WTC11 (cell line): ENCODE data around the gene ZDHHC11.
"Not testable (repeated sequence)": the region's sequence is repeated elsewhere in the genome, so short reads cannot be mapped to it uniquely, and the experiment has no call there.

Source experiments
- CREB1 ChIP-seq: sonication (generic); formaldehyde crosslinking; IDR thresholded peaks from 2 replicates; pipeline ENCODE4 v1.8.0; 2023; ENCODE audit warnings: mild to moderate bottlenecking, missing genetic modification reagents
- NFYB ChIP-seq: sonication (generic); formaldehyde crosslinking; conservative IDR thresholded peaks from 2 replicates; pipeline ENCODE4 v1.8.0; 2022; ENCODE audit warnings: low read depth, missing genetic modification reagents
- TF ChIP-seq, protein P1 (sequence below): sonication (generic); formaldehyde crosslinking; IDR thresholded peaks from 2 replicates; pipeline ENCODE4 v1.8.0; 2022; ENCODE audit warnings: mild to moderate bottlenecking, missing genetic modification reagents
- TF ChIP-seq, protein P2 (sequence below): sonication (generic); formaldehyde crosslinking; IDR thresholded peaks from 2 replicates; pipeline ENCODE4 v1.8.1; 2022; ENCODE audit warnings: low read depth, mild to moderate bottlenecking, moderate library complexity, missing genetic modification reagents, borderline replicate concordance
- TF ChIP-seq, protein P3 (sequence below): sonication (generic); formaldehyde crosslinking; IDR thresholded peaks from 2 replicates; pipeline ENCODE4 v1.8.1; 2022; ENCODE audit warnings: mild to moderate bottlenecking, missing genetic modification reagents, moderate library complexity, borderline replicate concordance
- TF ChIP-seq, protein P4 (sequence below): fragments of 200-600 bp; IDR thresholded peaks from 2 replicates; pipeline ENCODE4 v1.8.0; 2022; ENCODE audit warnings: antibody characterized with exemption

DNA sequence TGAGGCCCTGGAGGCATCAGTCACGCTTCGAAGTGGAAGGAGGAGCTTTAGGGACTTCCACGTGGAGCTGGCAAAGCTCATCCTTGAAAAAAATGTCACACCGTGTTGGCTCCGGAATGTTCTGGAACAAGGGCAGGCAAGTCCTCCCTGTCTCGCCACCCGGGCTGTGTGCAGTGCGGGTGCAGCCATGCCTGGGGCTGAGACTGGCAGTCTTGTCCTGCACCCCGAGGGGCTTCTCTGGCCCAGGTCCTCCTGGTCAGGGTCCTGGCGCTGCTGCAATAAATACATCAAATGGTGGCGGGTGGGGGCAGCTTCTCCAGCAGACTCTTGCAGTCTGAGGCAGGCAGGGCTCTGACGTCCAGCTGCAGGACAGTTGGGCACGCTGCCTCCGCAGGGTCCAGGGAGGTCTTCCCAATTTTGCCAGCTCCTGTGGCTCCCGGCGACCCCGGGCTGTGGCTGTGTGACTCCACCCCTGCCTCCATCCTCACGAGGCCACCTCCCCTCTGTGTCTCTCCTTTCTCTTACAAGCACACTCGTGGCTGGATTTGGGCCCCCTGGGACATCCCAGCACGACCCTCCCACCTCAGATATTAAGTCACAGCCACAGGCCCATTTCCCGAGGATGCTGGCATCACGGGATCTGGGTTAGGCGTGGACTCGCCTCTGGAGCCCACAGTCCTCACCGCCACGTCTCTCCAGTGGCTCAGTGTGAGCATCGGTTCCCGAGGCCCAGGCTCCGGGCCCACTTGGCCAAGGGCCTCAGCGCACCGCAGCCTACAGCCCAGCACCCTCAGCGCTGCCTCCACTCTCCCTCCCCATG is 8.2 kb downstream of the ZDHHC11 start:
- TF ChIP-seq, protein P1, sequence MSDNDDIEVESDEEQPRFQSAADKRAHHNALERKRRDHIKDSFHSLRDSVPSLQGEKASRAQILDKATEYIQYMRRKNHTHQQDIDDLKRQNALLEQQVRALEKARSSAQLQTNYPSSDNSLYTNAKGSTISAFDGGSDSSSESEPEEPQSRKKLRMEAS (CRISPR knock-in tag), result not testable (repeated sequence)
- TF ChIP-seq, protein P2, sequence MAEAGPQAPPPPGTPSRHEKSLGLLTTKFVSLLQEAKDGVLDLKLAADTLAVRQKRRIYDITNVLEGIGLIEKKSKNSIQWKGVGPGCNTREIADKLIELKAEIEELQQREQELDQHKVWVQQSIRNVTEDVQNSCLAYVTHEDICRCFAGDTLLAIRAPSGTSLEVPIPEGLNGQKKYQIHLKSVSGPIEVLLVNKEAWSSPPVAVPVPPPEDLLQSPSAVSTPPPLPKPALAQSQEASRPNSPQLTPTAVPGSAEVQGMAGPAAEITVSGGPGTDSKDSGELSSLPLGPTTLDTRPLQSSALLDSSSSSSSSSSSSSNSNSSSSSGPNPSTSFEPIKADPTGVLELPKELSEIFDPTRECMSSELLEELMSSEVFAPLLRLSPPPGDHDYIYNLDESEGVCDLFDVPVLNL (CRISPR knock-in tag), result not testable (repeated sequence)
- TF ChIP-seq CREB1; NFYB (CRISPR knock-in tag): not testable (repeated sequence)
- TF ChIP-seq, protein P3, sequence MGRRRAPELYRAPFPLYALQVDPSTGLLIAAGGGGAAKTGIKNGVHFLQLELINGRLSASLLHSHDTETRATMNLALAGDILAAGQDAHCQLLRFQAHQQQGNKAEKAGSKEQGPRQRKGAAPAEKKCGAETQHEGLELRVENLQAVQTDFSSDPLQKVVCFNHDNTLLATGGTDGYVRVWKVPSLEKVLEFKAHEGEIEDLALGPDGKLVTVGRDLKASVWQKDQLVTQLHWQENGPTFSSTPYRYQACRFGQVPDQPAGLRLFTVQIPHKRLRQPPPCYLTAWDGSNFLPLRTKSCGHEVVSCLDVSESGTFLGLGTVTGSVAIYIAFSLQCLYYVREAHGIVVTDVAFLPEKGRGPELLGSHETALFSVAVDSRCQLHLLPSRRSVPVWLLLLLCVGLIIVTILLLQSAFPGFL (CRISPR knock-in tag), result not testable (repeated sequence)
- TF ChIP-seq, protein P4, sequence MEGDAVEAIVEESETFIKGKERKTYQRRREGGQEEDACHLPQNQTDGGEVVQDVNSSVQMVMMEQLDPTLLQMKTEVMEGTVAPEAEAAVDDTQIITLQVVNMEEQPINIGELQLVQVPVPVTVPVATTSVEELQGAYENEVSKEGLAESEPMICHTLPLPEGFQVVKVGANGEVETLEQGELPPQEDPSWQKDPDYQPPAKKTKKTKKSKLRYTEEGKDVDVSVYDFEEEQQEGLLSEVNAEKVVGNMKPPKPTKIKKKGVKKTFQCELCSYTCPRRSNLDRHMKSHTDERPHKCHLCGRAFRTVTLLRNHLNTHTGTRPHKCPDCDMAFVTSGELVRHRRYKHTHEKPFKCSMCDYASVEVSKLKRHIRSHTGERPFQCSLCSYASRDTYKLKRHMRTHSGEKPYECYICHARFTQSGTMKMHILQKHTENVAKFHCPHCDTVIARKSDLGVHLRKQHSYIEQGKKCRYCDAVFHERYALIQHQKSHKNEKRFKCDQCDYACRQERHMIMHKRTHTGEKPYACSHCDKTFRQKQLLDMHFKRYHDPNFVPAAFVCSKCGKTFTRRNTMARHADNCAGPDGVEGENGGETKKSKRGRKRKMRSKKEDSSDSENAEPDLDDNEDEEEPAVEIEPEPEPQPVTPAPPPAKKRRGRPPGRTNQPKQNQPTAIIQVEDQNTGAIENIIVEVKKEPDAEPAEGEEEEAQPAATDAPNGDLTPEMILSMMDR, result not testable (repeated sequence)
